HepG2 (cell line): ENCODE data around the gene SDC4. TPM values are rescaled to one million over a fixed set of nuclear protein-coding genes. Genes with fewer than 3 reads are reported as not detected.
A peak's percentile ranks its signal among the peaks of the same experiment; 100 is the strongest.

ENCODE experiments used
- AHDC1 ChIP-seq: sonication (generic); formaldehyde crosslinking; IDR thresholded peaks from 2 replicates; pipeline ENCODE4 v1.5.1; 2020; ENCODE audit warnings: mild to moderate bottlenecking, missing genetic modification reagents, borderline replicate concordance
- AKAP8 ChIP-seq: sonication (generic); formaldehyde crosslinking; IDR thresholded peaks from 2 replicates; pipeline ENCODE4 v1.5.1; 2020; ENCODE audit warnings: mild to moderate bottlenecking, missing genetic modification reagents
- ARID4A ChIP-seq: sonication (generic); formaldehyde crosslinking; IDR thresholded peaks from 2 replicates; pipeline ENCODE4 v1.5.0; 2020; ENCODE audit warnings: mild to moderate bottlenecking, missing genetic modification reagents, borderline replicate concordance
- ASH2L ChIP-seq: fragments of 300-600, 200-600 bp; sonication (generic); IDR thresholded peaks from 2 replicates; pipeline ENCODE4 v1.7.0; 2017; ENCODE audit warnings: low read depth, mild to moderate bottlenecking, moderate library complexity, mixed read lengths, low read length; ENCODE audit not compliant: insufficient read length
- NR2F6 ChIP-seq, 2 experiments: IDR thresholded peaks; 2 replicates each; pipeline ENCODE4 v1.6.1; 2016; ENCODE audit warnings: antibody characterized with exemption in 1 of 2, mild to moderate bottlenecking in 1 of 2
- REL ChIP-seq: sonication (generic); formaldehyde crosslinking; conservative IDR thresholded peaks from 2 replicates; pipeline ENCODE4 v1.8.0; 2022; ENCODE audit warnings: mild to moderate bottlenecking, missing genetic modification reagents, moderate library complexity
- ZNF124 ChIP-seq: sonication (generic); formaldehyde crosslinking; IDR thresholded peaks from 2 replicates; pipeline ENCODE4 v1.4.0; 2020; ENCODE audit warnings: missing genetic modification reagents
- ZNF562 ChIP-seq: sonication (generic); formaldehyde crosslinking; IDR thresholded peaks from 2 replicates; pipeline ENCODE4 v1.8.0; 2022; ENCODE audit warnings: missing genetic modification reagents, borderline replicate concordance
- ZNF687 ChIP-seq: sonication (generic); formaldehyde crosslinking; IDR thresholded peaks from 2 replicates; pipeline ENCODE4 v1.5.1; 2020; ENCODE audit warnings: mild to moderate bottlenecking, missing genetic modification reagents, moderate library complexity
- polyA plus RNA-seq, 8 experiments: library from polyadenylated mRNA; depleted of rRNA in 3 of 8; stranded (reverse) in 7 of 8; unstranded in 1 of 8; fragments of >200 nt; fragmentation: Illumina TruSeq in 4 of 8; extraction: Trizol in 4 of 8; gene quantifications; 2 replicates each; pipeline versions ENCODE4 v1.2.1 to v1.2.3, GENCODE V29; 2011 to 2016; ENCODE audit warnings: low read depth in 4 of 8, missing spikeins in 1 of 8, mixed read lengths in 1 of 8; ENCODE audit not compliant: insufficient read depth in 1 of 8
- total RNA-seq, 5 experiments: library from RNA; depleted of rRNA; stranded (reverse); fragments of >200 nt; fragmentation: Illumina TruSeq; extraction: Trizol; gene quantifications; 2 replicates each; pipeline ENCODE4 v1.2.3, GENCODE V29; 2016; ENCODE audit warnings: low read depth in 1 of 5
- TF ChIP-seq, protein P1 (sequence below): sonication (generic); formaldehyde crosslinking; IDR thresholded peaks from 2 replicates; pipeline ENCODE4 v1.5.1; 2020; ENCODE audit warnings: mild to moderate bottlenecking, moderate library complexity, missing genetic modification reagents

SDC4 gene
- total and polyA plus RNA-seq, 2 of the 13 experiments (the other 11 are each of a cell fraction or from before 2014, with no cell fraction given), result 49.0 to 65.1 TPM

- TF ChIP-seq AHDC1 (CRISPR knock-in tag), result no peak; the same call in 1 of the 2 replicates
- peak; percentile 5; the same call in 1 of the 2 replicates for TF ChIP-seq ZNF124 (CRISPR knock-in tag)
- peak; percentile 50; the same call in 1 of the 2 replicates for TF ChIP-seq ZNF687
- TF ChIP-seq ZNF562, result no peak
- peak; percentile 72 for TF ChIP-seq NR2F6 (IDR thresholded peaks at IDR 0.05)
- TF ChIP-seq NR2F6 (CRISPR knock-in tag; IDR thresholded peaks at IDR 0.05), result peak; percentile 78
- TF ChIP-seq, protein P1, sequence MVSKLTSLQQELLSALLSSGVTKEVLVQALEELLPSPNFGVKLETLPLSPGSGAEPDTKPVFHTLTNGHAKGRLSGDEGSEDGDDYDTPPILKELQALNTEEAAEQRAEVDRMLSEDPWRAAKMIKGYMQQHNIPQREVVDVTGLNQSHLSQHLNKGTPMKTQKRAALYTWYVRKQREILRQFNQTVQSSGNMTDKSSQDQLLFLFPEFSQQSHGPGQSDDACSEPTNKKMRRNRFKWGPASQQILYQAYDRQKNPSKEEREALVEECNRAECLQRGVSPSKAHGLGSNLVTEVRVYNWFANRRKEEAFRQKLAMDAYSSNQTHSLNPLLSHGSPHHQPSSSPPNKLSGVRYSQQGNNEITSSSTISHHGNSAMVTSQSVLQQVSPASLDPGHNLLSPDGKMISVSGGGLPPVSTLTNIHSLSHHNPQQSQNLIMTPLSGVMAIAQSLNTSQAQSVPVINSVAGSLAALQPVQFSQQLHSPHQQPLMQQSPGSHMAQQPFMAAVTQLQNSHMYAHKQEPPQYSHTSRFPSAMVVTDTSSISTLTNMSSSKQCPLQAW, result no peak
- TF ChIP-seq REL, result no peak
- TF ChIP-seq ASH2L, result peak; percentile 16
- TF ChIP-seq ARID4A (CRISPR knock-in tag), result peak; percentile 47
- 0 out of 2 replicates have a peak, but pooled peaks have one; percentile 46 for TF ChIP-seq AKAP8 (CRISPR knock-in tag)
These were observed 9.8 kb downstream of the SDC4 start (continued) for GRCh38 chr20:45338121-45339030.
